K562 (cell line): Measurements from ENCODE around the gene ARHGAP24. TPM values are rescaled to one million over a fixed set of nuclear protein-coding genes. Genes with fewer than 3 reads are reported as not detected.

Experiments used
- ATAC-seq: fragments of 200-7000 bp; cut with Tn5 transposase; 3 replicates; pipeline ENCODE4 v1.9.1; 2020; ENCODE audit warnings: moderate library complexity
- BruUV-seq: library from RNA; stranded (reverse); fragments of 400-500 nt; replicated peaks from 2 replicates; lab custom pipeline; 2021; lab: Mats Ljungman, UMichigan
- CTCF ChIA-PET: fragments of 300-600 bp; formaldehyde crosslinking; extraction: SDS; loops from one replicate; lab custom pipeline; 2021; ENCODE audit warnings: low intra/inter-chr PET ratio; lab: Yijun Ruan, JAX
- POLR2A ChIA-PET: fragments of 300-600, 350-650 bp; sonication (Branson Sonifier 250); formaldehyde crosslinking; extraction: SDS; loops from one replicate; lab custom pipeline; 2021; ENCODE audit warnings: antibody characterized with exemption, inconsistent platforms; lab: Yijun Ruan, JAX
- DNase-seq, 4 experiments: peaks; one replicate each; pipeline versions ENCODE4 v3.0.0 to v3.0.0-alpha.2; 2011 to 2018; ENCODE audit warnings: low spot score in 3 of 4, mixed read lengths in 3 of 4; ENCODE audit errors: extremely low read depth in 1 of 4
- FAIRE-seq: peaks from 2 replicates; lab custom pipeline; 2011; peaks lifted over from hg19 to GRCh38; lab: Jason Lieb, UNC
- H2AFZ ChIP-seq: 2 replicates; pipeline ENCODE4 v1.6.0; 2011; ENCODE audit warnings: low read depth, low read length, control low read depth, inconsistent platforms
- H3K27ac ChIP-seq: fragments of 200-600 bp; 3 replicates; pipeline ENCODE4 v1.8.0; 2011; ENCODE audit warnings: low read depth, mild to moderate bottlenecking, control low read depth, inconsistent platforms, low read length, moderate library complexity, mixed read lengths; ENCODE audit errors: extremely low read depth
- H3K27me3 ChIP-seq, 2 experiments: fragments of 300-600 bp in 1 of 2; 2 replicates in 1 of 2; 3 replicates in 1 of 2; pipeline versions ENCODE4 v1.6.0 to v1.8.0; 2011; ENCODE audit warnings: inconsistent platforms in 2 of 2, low read length in 2 of 2, mild to moderate bottlenecking in 1 of 2, mixed read lengths in 1 of 2, moderate library complexity in 1 of 2; ENCODE audit not compliant: control insufficient read depth in 2 of 2, insufficient read depth in 2 of 2
- H3K36me3 ChIP-seq: fragments of 300-600 bp; 3 replicates; pipeline ENCODE4 v1.8.0; 2011; ENCODE audit warnings: mild to moderate bottlenecking, low read length, inconsistent platforms; ENCODE audit not compliant: control insufficient read depth, insufficient read depth
- H3K4me1 ChIP-seq, 2 experiments: fragments of 200-600 bp in 1 of 2; replicated peaks in 1 of 2; 2 replicates in 1 of 2; 3 replicates in 1 of 2; pipeline versions ENCODE4 v1.5.1 to v1.8.0; 2011; ENCODE audit warnings: inconsistent platforms in 2 of 2, low read length in 2 of 2, mild to moderate bottlenecking in 1 of 2, mixed read lengths in 1 of 2, moderate library complexity in 1 of 2; ENCODE audit not compliant: control insufficient read depth in 2 of 2, insufficient read depth in 2 of 2
- H3K4me2 ChIP-seq: 2 replicates; pipeline ENCODE4 v1.6.1; 2011; ENCODE audit warnings: low read length, control low read depth, inconsistent platforms, mixed read lengths; ENCODE audit not compliant: insufficient read depth
- H3K4me3 ChIP-seq: fragments of 200-600 bp; sonication (generic), shearing (Covaris generic); 2 replicates; pipeline ENCODE4 v1.5.1; 2016; ENCODE audit warnings: control low read depth, inconsistent platforms
- H3K79me2 ChIP-seq: fragments of 200-600 bp; 3 replicates; pipeline ENCODE4 v1.8.0; 2011; ENCODE audit warnings: low read length, inconsistent platforms; ENCODE audit not compliant: control insufficient read depth, insufficient read depth
- H3K9ac ChIP-seq, 2 experiments: 2 replicates each; pipeline versions ENCODE4 v1.6.0 to v1.6.1; 2011; ENCODE audit warnings: low read depth in 2 of 2, low read length in 2 of 2, control low read depth in 1 of 2, inconsistent platforms in 1 of 2, mild to moderate bottlenecking in 1 of 2, mixed read lengths in 1 of 2; ENCODE audit not compliant: insufficient read depth in 1 of 2
- H3K9me1 ChIP-seq: one replicate; pipeline ENCODE4 v1.6.0; 2011; ENCODE audit warnings: inconsistent platforms, mild to moderate bottlenecking, low read length, moderate library complexity; ENCODE audit not compliant: control insufficient read depth, insufficient read depth
- H3K9me3 ChIP-seq: replicated peaks from 2 replicates; pipeline ENCODE4 v1.5.1; 2011; ENCODE audit warnings: low read depth, low read length, inconsistent platforms; ENCODE audit not compliant: control insufficient read depth, insufficient read depth
- H4K20me1 ChIP-seq: replicated peaks from 2 replicates; pipeline ENCODE4 v1.6.1; 2011; ENCODE audit warnings: low read length, inconsistent platforms, mixed read lengths; ENCODE audit not compliant: control insufficient read depth, insufficient read depth
- CCNT2 ChIP-seq: IDR thresholded peaks from 2 replicates; pipeline ENCODE4 v1.6.1; 2011; ENCODE audit warnings: borderline replicate concordance, low read depth, mild to moderate bottlenecking, moderate library complexity, mixed read lengths, low read length; ENCODE audit not compliant: insufficient read length; ENCODE audit errors: extremely low read depth
- DIDO1 ChIP-seq: fragments of 450-650 bp; IDR thresholded peaks from 2 replicates; pipeline ENCODE4 v1.6.1; 2016; ENCODE audit warnings: low read depth, missing biosample characterization, missing genetic modification characterization
- KAT8 ChIP-seq: fragments of 450-650 bp; IDR thresholded peaks from 2 replicates; pipeline ENCODE4 v1.6.1; 2016; ENCODE audit warnings: low read depth, mild to moderate bottlenecking
- LEF1 ChIP-seq: fragments of 450-650 bp; IDR thresholded peaks from 2 replicates; pipeline ENCODE4 v1.6.1; 2016; ENCODE audit warnings: mild to moderate bottlenecking
- NEUROD1 ChIP-seq: fragments of 150-350 bp; IDR thresholded peaks from 2 replicates; pipeline ENCODE4 v1.6.1; 2014; ENCODE audit warnings: borderline replicate concordance, low read length, low read depth; ENCODE audit not compliant: partially characterized antibody
- RAD21 ChIP-seq, 2 experiments: fragments of 250-450 bp in 1 of 2; fragments of 450-650 bp in 1 of 2; sonication (Bioruptor Pico) in 1 of 2; formaldehyde crosslinking in 1 of 2; IDR thresholded peaks in 1 of 2; conservative IDR thresholded peaks in 1 of 2; 2 replicates each; pipeline versions ENCODE4 v1.4.0 to v1.8.0; 2020 to 2022; ENCODE audit warnings: mild to moderate bottlenecking in 2 of 2, moderate library complexity in 1 of 2
- U2AF1 ChIP-seq: fragments of 200-400 bp; formaldehyde crosslinking; optimal IDR thresholded peaks from 2 replicates; pipeline ENCODE3; 2017; ENCODE audit warnings: mild to moderate bottlenecking, low read depth, low read length, moderate library complexity
- ZBTB17 ChIP-seq: fragments of 450-650 bp; formaldehyde crosslinking; IDR thresholded peaks from 2 replicates; pipeline ENCODE4 v1.4.0; 2020; ENCODE audit warnings: mild to moderate bottlenecking
- ZNF143 ChIP-seq: sonication (generic); formaldehyde crosslinking; IDR thresholded peaks from 2 replicates; pipeline ENCODE4 v1.9.0; 2022; ENCODE audit warnings: mild to moderate bottlenecking, missing genetic modification reagents
- WGBS: fragments of 100-300 bp; shearing (Covaris generic); methylation state at CpG from one replicate; pipeline ENCODE4 v1.1.6; 2016; ENCODE audit warnings: low coverage, mixed read lengths; ENCODE audit not compliant: insufficient coverage; ENCODE audit errors: missing lambda C conversion rate; 5-methylcytosine and 5-hydroxymethylcytosine counted together
- in situ Hi-C: fragments of 300-500 bp; cut with MboI; formaldehyde crosslinking; loops from 4 replicates; pipeline ENCODE4 v1.15.0; 2018; ENCODE audit warnings: inconsistent platforms, mixed read lengths
- intact Hi-C: fragments of 100-400 bp; cut with micrococcal nuclease; formaldehyde crosslinking; loops from 2 replicates; pipeline ENCODE4 v1.14.2; 2022
- polyA plus RNA-seq, 8 experiments: library from polyadenylated mRNA; depleted of rRNA in 4 of 8; stranded (reverse) in 5 of 8; unstranded in 3 of 8; fragments of >200 nt; fragmentation: Nextera tagmentation in 2 of 8; fragmentation: Illumina TruSeq in 1 of 8; extraction: Ambion mirVana in 2 of 8; extraction: Trizol in 1 of 8; gene quantifications; 2 replicates each; pipeline versions ENCODE4 v1.2.1 to v1.2.3, GENCODE V29; 2011 to 2014; ENCODE audit warnings: inconsistent platforms in 1 of 8, missing spikeins in 1 of 8
- total RNA-seq, 7 experiments: library from RNA; depleted of rRNA in 6 of 7; stranded (reverse); fragments of >200 nt in 6 of 7; fragmentation: Illumina TruSeq in 2 of 7; extraction: Trizol in 2 of 7; gene quantifications; 2 replicates each; pipeline versions ENCODE4 v1.2.1 to v1.2.3, GENCODE V29; 2011 to 2021; ENCODE audit warnings: low replicate concordance in 1 of 7
- TF ChIP-seq, protein P1 (sequence below): sonication (generic); formaldehyde crosslinking; IDR thresholded peaks from 2 replicates; pipeline ENCODE4 v1.8.1; 2023; ENCODE audit warnings: mild to moderate bottlenecking, missing genetic modification reagents
- TF ChIP-seq, protein P2 (sequence below): fragments of 250-450 bp; sonication (Bioruptor Pico); IDR thresholded peaks from 2 replicates; pipeline ENCODE4 v1.5.0; 2021; ENCODE audit warnings: mild to moderate bottlenecking, moderate library complexity
- TF ChIP-seq, protein P3 (sequence below): fragments of 450-650 bp; formaldehyde crosslinking; IDR thresholded peaks from 2 replicates; pipeline ENCODE4 v1.4.0; 2020; ENCODE audit warnings: mild to moderate bottlenecking, moderate library complexity
- TF ChIP-seq, protein P4 (sequence below): fragments of 450-650 bp; IDR thresholded peaks from one replicate; pipeline ENCODE4 v1.6.1; 2018; ENCODE audit warnings: mild to moderate bottlenecking, moderate library complexity; ENCODE audit not compliant: partially characterized antibody

Gene ARHGAP24
- total and polyA plus RNA-seq, 9 of the 15 experiments (the other 6 are each of a cell fraction or from before 2014, with no cell fraction given) = 8.0 to 22.6 (median 14.0) TPM

DNA sequence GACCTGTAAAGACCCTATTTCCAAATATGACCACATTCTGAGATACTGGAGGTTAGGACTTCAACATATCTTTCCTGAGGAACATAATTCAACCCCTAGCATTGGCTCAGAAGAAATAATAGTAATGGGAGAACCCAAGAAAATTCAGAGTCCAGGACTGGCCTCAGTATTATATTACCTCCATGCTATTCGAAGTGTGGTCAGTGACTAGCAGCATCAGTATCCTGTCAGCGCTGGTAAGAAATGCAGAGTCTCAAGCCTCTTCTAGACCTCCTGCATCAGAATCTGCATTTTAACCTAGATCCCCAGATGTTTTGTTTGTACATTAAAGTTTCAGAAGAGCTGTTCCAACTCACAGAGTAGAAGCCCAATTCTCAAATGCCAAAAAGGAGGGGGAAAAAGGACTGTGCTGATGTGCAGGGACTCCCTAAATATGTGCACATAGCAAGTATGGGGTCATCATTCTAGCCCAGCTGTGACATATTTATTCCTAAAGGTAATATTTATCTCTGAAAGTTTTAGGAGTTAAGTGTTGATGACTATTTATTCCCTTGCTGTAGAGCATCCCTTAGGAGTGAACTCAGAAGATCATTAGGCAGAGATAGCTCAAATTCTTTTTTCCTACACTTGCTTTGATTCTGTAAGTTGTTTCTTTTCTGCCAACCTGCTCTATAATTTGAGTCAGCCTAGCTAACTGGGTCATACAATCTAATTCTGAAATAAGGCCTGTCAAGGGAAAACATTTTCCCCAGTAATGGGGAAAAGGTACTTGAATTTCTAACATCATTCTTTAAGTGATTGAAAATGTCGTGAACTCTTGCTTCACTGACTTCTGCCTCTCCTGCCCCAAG, 361.9 kb downstream of the ARHGAP24 start:
- no TSS peak for BruUV-seq
- H3K36me3 ChIP-seq = no peaks in the 10 kb centered on the region
- intact Hi-C loops = no loop called here
- H3K9me1 ChIP-seq = no peaks in the 10 kb centered on the region
- H3K27ac ChIP-seq = no peak overlapping the region
- ChIA-PET CTCF (no interaction called here), POLR2A (no interaction called here)
- no peaks in the 10 kb centered on the region for H3K79me2 ChIP-seq
- H3K9ac ChIP-seq = no peak overlapping the region
- no peak for DNase-seq
- no peak for TF ChIP-seq U2AF1
- TF ChIP-seq, protein P1, sequence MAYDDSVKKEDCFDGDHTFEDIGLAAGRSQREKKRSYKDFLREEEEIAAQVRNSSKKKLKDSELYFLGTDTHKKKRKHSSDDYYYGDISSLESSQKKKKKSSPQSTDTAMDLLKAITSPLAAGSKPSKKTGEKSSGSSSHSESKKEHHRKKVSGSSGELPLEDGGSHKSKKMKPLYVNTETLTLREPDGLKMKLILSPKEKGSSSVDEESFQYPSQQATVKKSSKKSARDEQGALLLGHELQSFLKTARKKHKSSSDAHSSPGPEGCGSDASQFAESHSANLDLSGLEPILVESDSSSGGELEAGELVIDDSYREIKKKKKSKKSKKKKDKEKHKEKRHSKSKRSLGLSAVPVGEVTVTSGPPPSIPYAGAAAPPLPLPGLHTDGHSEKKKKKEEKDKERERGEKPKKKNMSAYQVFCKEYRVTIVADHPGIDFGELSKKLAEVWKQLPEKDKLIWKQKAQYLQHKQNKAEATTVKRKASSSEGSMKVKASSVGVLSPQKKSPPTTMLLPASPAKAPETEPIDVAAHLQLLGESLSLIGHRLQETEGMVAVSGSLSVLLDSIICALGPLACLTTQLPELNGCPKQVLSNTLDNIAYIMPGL (CRISPR knock-in tag) = no peak
- TF ChIP-seq, protein P2, sequence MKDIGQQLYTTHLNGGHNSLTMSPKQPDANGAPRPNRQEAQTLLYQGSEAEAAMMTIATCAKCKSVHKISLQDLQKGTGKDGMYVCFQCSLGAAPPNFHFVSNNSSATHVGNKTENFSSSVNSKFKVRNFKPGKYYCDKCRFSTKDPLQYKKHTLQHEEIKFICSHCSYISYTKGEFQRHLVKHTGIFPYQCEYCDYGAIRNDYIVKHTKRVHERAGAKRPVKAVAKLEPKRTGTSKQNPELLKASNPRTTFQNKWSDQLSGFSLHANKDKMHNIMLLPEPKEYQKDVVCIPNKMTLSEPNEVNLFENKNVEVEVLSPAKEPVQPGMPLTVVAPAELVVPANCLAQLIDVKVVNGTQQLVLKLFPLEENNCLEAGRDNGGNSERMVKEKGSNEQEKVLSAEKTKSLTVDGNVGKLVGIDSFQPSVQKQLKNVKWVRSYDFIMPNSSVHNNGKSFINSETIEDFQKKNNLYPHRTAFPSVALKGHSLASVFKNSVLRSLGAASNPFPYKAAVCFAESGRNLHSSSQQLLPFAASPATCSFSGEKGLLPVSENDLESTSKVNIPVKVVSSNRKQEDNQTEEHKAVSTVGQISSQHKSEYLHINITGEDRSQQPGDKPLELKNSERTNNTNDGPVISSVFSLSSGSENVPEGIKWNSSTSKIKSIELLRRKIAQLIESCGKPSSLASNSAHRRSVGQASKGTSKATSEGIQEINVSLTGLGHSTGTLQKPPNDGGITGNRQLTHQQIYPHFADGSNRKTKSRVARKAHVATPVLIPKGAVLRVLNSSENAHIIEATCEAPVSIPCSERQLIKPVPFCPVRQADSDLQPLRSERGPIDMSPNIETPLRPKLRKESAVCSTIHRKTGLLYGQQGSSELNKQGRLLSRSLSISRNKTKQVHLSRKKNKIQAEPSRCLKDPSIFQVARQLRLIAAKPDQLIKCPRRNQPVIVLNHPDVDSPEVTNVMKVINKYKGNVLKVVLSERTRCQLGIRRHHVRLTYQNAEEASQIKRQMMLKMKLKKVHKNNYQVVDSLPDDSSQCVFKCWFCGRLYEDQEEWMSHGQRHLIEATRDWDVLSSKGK (CRISPR knock-in tag) = no peak
- TF ChIP-seq KAT8 = no peak
- TF ChIP-seq, protein P3, sequence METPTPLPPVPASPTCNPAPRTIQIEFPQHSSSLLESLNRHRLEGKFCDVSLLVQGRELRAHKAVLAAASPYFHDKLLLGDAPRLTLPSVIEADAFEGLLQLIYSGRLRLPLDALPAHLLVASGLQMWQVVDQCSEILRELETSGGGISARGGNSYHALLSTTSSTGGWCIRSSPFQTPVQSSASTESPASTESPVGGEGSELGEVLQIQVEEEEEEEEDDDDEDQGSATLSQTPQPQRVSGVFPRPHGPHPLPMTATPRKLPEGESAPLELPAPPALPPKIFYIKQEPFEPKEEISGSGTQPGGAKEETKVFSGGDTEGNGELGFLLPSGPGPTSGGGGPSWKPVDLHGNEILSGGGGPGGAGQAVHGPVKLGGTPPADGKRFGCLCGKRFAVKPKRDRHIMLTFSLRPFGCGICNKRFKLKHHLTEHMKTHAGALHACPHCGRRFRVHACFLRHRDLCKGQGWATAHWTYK (CRISPR knock-in tag) = no peak
- TF ChIP-seq, protein P4, sequence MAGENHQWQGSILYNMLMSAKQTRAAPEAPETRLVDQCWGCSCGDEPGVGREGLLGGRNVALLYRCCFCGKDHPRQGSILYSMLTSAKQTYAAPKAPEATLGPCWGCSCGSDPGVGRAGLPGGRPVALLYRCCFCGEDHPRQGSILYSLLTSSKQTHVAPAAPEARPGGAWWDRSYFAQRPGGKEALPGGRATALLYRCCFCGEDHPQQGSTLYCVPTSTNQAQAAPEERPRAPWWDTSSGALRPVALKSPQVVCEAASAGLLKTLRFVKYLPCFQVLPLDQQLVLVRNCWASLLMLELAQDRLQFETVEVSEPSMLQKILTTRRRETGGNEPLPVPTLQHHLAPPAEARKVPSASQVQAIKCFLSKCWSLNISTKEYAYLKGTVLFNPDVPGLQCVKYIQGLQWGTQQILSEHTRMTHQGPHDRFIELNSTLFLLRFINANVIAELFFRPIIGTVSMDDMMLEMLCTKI = no peak
- no peak for TF ChIP-seq DIDO1 (tag)
- no peak for TF ChIP-seq ZNF143 (CRISPR knock-in tag)
- TF ChIP-seq LEF1 = no peak
- no peak for TF ChIP-seq NEUROD1
- no peak for TF ChIP-seq RAD21 (CRISPR knock-in tag; conservative IDR thresholded peaks at IDR 0.05 in 1 of 2, IDR thresholded peaks at IDR 0.05 in 1 of 2)
- no peak for TF ChIP-seq ZBTB17 (CRISPR knock-in tag)
- no peak for TF ChIP-seq CCNT2
- H3K9me3 ChIP-seq = no peaks in the 10 kb centered on the region
- H3K4me1 ChIP-seq = no peaks in the 10 kb centered on the region
- no peak for FAIRE-seq
- no peaks in the 10 kb centered on the region for H4K20me1 ChIP-seq
- H3K4me3 ChIP-seq = no peak overlapping the region
- in situ Hi-C loops = no loop called here
- 56% methylated on average over 3 of the region's 3 CpGs for WGBS
- H3K27me3 ChIP-seq = no peaks in the 10 kb centered on the region
- ATAC-seq = no peak
- no peak overlapping the region for H3K4me2 ChIP-seq
- no peak overlapping the region for H2AFZ ChIP-seq
